ENCODE results near the gene A3GALT2. TPM values are rescaled to one million over a fixed set of nuclear protein-coding genes. Genes with fewer than 3 reads are reported as not detected.

The A3GALT2 gene
- total and polyA plus RNA-seq, 7 experiments from 2014 or later = not detected

DNA sequence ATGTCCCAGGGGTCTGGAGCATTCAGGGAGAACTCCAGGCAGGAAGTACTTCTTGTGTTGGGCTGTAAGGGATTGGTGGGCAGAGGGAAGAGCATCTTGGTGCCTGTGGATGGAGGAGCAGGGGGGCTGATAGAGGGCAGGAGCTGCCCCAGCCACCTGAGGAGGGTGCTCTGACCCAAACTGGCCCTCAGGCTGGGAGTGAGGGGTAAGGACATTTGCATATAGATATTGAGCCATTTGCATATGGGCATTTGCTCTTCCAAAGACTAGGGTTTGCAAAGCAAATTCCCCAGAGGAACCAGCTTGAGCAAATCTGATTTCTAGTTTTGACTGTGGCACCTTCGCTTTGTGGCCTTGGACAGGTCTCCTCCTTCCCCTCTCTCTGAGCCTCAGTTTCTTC, 46.5 kb downstream of the A3GALT2 start:
- Histone ChIP-seq H3K4me1 (ENCODE audit: control insufficient read depth in 2 of 2, insufficient read depth in 2 of 2, low read length in 2 of 2) (peaks cover 0 to 23% of the 10 kb centered on the region in 2 donors), H3K9me3 (ENCODE audit: control insufficient read depth in 2 of 3, low read length in 3 of 3) (no peaks in the 10 kb centered on the region), H3K27me3 (ENCODE audit: control insufficient read depth in 2 of 2, insufficient read depth in 2 of 2, low read length in 2 of 2) (no peaks in the 10 kb centered on the region), H3K4me3 (ENCODE audit: low read length) (no peak overlapping the region), H3K36me3 (ENCODE audit: control insufficient read depth in 2 of 3, insufficient read depth in 3 of 3, low read length in 3 of 3) (peaks cover 0 to 35% (median 0%) of the 10 kb centered on the region in 3 experiments), H3K27ac (ENCODE audit: low read depth, low read length) (no peak overlapping the region)
- no peak overlapping the region for H3K4me3 Mint-ChIP-seq
- H3K27me3 Mint-ChIP-seq = no peaks in the 10 kb centered on the region
- ATAC-seq (no peak), DNase-seq (no peak)
- H3K36me3 Mint-ChIP-seq = peaks cover 0 to 18% (median 4%) of the 10 kb centered on the region in 5 donors
- peaks cover 21 to 50% (median 33%) of the 10 kb centered on the region in 7 donors for H3K4me1 Mint-ChIP-seq
- ChIA-PET CTCF (interaction anchor here (0.5 kb wide), 1 partner anchor 579 kb away, joined by 4 read pairs; no protein-coding TSS in a partner anchor), POLR2A (no interaction called here)
- peak overlapping the region in 2 of 9 donors; percentile 57 to 67 for H3K27ac Mint-ChIP-seq
- intact Hi-C loops (cut with micrococcal nuclease) = no loop called here
- no peaks in the 10 kb centered on the region for H3K9me3 Mint-ChIP-seq

DNA sequence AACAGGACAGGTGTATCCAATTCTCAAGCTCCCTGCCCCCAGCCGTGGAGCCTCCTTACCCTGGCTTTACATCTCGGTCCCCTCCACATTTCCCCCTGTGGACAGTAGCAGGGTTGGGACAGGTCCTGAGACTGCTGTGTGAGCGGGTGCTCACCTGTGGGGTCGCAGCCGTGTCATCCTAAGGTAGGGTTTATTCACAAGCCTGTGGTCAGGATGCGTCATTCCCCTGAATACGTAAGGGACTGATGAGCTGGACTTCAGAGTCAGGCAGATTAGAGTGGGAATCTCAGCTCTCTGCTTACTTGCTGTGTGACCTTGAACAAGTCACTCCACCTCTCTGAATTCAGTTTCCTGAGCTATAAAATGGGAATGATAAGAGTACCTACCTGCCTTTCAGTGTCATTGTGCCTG, 46.9 kb downstream of the A3GALT2 start:
- H3K36me3 Mint-ChIP-seq = peaks cover 0 to 17% (median 4%) of the 10 kb centered on the region in 5 donors
- H3K27ac Mint-ChIP-seq = peak overlapping the region in 5 of 9 donors; percentile 32 to 68 (median 45)
- CTCF ChIA-PET = interaction anchor here (0.5 kb wide), 1 partner anchor 578 kb away, joined by 4 read pairs; no protein-coding TSS in a partner anchor
- H3K4me1 Mint-ChIP-seq = peaks cover 21 to 50% (median 33%) of the 10 kb centered on the region in 7 donors
- ATAC-seq (no peak), DNase-seq (no peak)
- Histone ChIP-seq H3K27me3 (ENCODE audit: control insufficient read depth in 2 of 2, insufficient read depth in 2 of 2, low read length in 2 of 2) (no peaks in the 10 kb centered on the region), H3K4me1 (ENCODE audit: control insufficient read depth in 2 of 2, insufficient read depth in 2 of 2, low read length in 2 of 2) (peaks cover 0 to 23% of the 10 kb centered on the region in 2 donors), H3K36me3 (ENCODE audit: control insufficient read depth in 2 of 3, insufficient read depth in 3 of 3, low read length in 3 of 3) (peaks cover 0 to 35% (median 0%) of the 10 kb centered on the region in 3 experiments), H3K9me3 (ENCODE audit: control insufficient read depth in 2 of 3, low read length in 3 of 3) (no peaks in the 10 kb centered on the region), H3K4me3 (ENCODE audit: low read length) (no peak overlapping the region), H3K27ac (ENCODE audit: low read depth, low read length) (no peak overlapping the region)
- no peak overlapping the region for H3K4me3 Mint-ChIP-seq
- no peaks in the 10 kb centered on the region for H3K9me3 Mint-ChIP-seq
- H3K27me3 Mint-ChIP-seq = no peaks in the 10 kb centered on the region
- intact Hi-C loops (cut with micrococcal nuclease) = no loop called here
- POLR2A ChIA-PET = no interaction called here

DNA sequence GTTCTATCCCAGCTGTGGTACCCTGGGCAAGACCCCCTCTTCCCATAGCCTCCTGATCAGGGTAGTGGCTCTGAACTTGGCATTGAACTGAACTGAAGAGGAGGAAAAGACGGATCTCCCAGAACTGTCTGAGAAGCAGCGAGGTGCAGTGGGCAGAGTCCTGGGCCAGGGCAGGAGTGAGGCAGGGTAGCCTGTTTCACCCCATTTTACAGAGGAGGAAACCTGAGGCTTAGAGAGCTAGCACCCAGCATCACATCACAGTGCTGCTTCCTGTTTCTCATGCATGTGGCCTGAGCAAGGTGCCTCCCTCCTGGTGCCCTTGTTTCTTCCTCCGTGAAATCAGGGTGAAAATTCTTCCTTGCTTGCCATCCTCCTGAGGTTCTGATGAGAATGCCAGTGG, 47.5 kb downstream of the A3GALT2 start:
- no peak overlapping the region for H3K4me3 ChIP-seq (ENCODE audit: low read length)
- peak overlapping the region in 6 of 9 donors; percentile 32 to 68 (median 54) for H3K27ac Mint-ChIP-seq
- H3K36me3 Mint-ChIP-seq = peaks cover 0 to 14% (median 4%) of the 10 kb centered on the region in 5 donors
- POLR2A ChIA-PET = no interaction called here
- no peaks in the 10 kb centered on the region for H3K9me3 ChIP-seq (ENCODE audit: control insufficient read depth in 2 of 3, low read length in 3 of 3)
- no peak overlapping the region for H3K27ac ChIP-seq (ENCODE audit: low read depth, low read length)
- peak; percentile 76 for ATAC-seq
- H3K4me1 ChIP-seq (ENCODE audit: control insufficient read depth in 2 of 2, insufficient read depth in 2 of 2, low read length in 2 of 2) = peaks cover 0 to 23% of the 10 kb centered on the region in 2 donors
- CTCF ChIA-PET = no interaction called here
- H3K4me3 Mint-ChIP-seq = no peak overlapping the region
- no peaks in the 10 kb centered on the region for H3K27me3 ChIP-seq (ENCODE audit: control insufficient read depth in 2 of 2, insufficient read depth in 2 of 2, low read length in 2 of 2)
- H3K27me3 Mint-ChIP-seq = no peaks in the 10 kb centered on the region
- no peaks in the 10 kb centered on the region for H3K9me3 Mint-ChIP-seq
- intact Hi-C loops (cut with micrococcal nuclease) = no loop called here
- peaks cover 0 to 31% (median 0%) of the 10 kb centered on the region in 3 experiments for H3K36me3 ChIP-seq (ENCODE audit: control insufficient read depth in 2 of 3, insufficient read depth in 3 of 3, low read length in 3 of 3)
- H3K4me1 Mint-ChIP-seq = peaks cover 21 to 52% (median 35%) of the 10 kb centered on the region in 7 donors
- DNase-seq = no peak

DNA sequence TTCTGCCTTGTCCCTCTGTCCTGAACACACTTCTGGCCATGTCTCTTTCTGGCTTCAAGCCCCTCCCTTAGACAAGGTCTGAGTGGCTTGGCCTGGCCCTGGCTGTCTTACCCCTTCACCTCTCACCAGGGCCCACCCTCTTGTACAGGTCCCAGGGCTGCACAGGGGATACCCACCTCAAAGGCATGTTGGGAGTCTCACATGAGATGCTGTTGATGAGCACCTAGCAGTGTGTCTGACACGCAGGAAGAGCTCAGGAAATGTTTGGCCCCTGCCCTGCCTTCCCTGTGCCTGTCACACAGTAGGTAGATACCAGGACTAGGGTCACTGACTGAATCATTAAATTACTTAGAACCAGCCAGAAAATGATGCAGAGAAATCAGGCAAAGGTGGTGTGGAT, 48.0 kb downstream of the A3GALT2 start:
- Histone ChIP-seq H3K27me3 (ENCODE audit: control insufficient read depth in 2 of 2, insufficient read depth in 2 of 2, low read length in 2 of 2) (no peaks in the 10 kb centered on the region), H3K4me3 (ENCODE audit: low read length) (no peak overlapping the region), H3K4me1 (ENCODE audit: control insufficient read depth in 2 of 2, insufficient read depth in 2 of 2, low read length in 2 of 2) (peaks cover 0 to 23% of the 10 kb centered on the region in 2 donors), H3K27ac (ENCODE audit: low read depth, low read length) (no peak overlapping the region), H3K36me3 (ENCODE audit: control insufficient read depth in 2 of 3, insufficient read depth in 3 of 3, low read length in 3 of 3) (peaks cover 0 to 31% (median 0%) of the 10 kb centered on the region in 3 experiments), H3K9me3 (ENCODE audit: control insufficient read depth in 2 of 3, low read length in 3 of 3) (no peaks in the 10 kb centered on the region)
- POLR2A ChIA-PET = no interaction called here
- Mint-ChIP-seq H3K9me3 (no peaks in the 10 kb centered on the region), H3K4me3 (no peak overlapping the region), H3K27ac (peak overlapping the region in 7 of 9 donors; percentile 29 to 87 (median 66)), H3K36me3 (peaks cover 0 to 13% (median 4%) of the 10 kb centered on the region in 5 donors), H3K4me1 (peaks cover 21 to 57% (median 37%) of the 10 kb centered on the region in 7 donors), H3K27me3 (no peaks in the 10 kb centered on the region)
- no peak for DNase-seq
- CTCF ChIA-PET = no interaction called here
- no peak for ATAC-seq
- intact Hi-C loops (cut with micrococcal nuclease) = no loop called here

DNA sequence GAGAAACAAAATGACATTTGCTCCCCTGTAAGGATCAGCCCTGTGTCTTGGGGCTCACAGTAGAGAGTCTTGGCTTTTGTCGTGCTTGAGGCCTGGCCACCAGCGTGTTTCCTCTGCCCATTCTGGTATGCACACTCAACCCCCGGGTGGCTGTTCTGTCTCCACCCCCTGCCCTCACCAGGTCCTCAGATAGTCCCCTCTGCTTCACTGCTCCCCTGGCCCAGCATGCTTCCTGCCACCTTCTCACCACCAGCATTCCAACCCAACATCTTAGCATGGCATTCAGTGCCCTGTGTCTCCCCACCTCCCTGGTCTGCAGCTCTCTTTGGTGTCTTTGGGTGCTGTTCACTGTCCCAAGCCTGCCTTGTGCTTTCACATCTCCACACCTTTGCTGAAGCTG, 48.4 kb downstream of the A3GALT2 start:
- H3K4me3 ChIP-seq (ENCODE audit: low read length) = no peak overlapping the region
- intact Hi-C loops (cut with micrococcal nuclease) = no loop called here
- no peaks in the 10 kb centered on the region for H3K27me3 ChIP-seq (ENCODE audit: control insufficient read depth in 2 of 2, insufficient read depth in 2 of 2, low read length in 2 of 2)
- Mint-ChIP-seq H3K9me3 (no peaks in the 10 kb centered on the region), H3K4me3 (no peak overlapping the region), H3K4me1 (peaks cover 21 to 61% (median 39%) of the 10 kb centered on the region in 7 donors), H3K27ac (peak overlapping the region in 8 of 9 donors; percentile 15 to 87 (median 64)), H3K27me3 (no peaks in the 10 kb centered on the region), H3K36me3 (peaks cover 0 to 15% (median 4%) of the 10 kb centered on the region in 5 donors)
- H3K4me1 ChIP-seq (ENCODE audit: control insufficient read depth in 2 of 2, insufficient read depth in 2 of 2, low read length in 2 of 2) = peaks cover 0 to 23% of the 10 kb centered on the region in 2 donors
- DNase-seq (no peak), ATAC-seq (no peak)
- H3K27ac ChIP-seq (ENCODE audit: low read depth, low read length) = no peak overlapping the region
- H3K9me3 ChIP-seq (ENCODE audit: control insufficient read depth in 2 of 3, low read length in 3 of 3) = no peaks in the 10 kb centered on the region
- H3K36me3 ChIP-seq (ENCODE audit: control insufficient read depth in 2 of 3, insufficient read depth in 3 of 3, low read length in 3 of 3) = peaks cover 0 to 26% (median 0%) of the 10 kb centered on the region in 3 experiments
- ChIA-PET POLR2A (no interaction called here), CTCF (interaction anchor here (1.0 kb wide), 1 partner anchor 26 kb away, joined by 3 read pairs; no protein-coding TSS in a partner anchor)

DNA sequence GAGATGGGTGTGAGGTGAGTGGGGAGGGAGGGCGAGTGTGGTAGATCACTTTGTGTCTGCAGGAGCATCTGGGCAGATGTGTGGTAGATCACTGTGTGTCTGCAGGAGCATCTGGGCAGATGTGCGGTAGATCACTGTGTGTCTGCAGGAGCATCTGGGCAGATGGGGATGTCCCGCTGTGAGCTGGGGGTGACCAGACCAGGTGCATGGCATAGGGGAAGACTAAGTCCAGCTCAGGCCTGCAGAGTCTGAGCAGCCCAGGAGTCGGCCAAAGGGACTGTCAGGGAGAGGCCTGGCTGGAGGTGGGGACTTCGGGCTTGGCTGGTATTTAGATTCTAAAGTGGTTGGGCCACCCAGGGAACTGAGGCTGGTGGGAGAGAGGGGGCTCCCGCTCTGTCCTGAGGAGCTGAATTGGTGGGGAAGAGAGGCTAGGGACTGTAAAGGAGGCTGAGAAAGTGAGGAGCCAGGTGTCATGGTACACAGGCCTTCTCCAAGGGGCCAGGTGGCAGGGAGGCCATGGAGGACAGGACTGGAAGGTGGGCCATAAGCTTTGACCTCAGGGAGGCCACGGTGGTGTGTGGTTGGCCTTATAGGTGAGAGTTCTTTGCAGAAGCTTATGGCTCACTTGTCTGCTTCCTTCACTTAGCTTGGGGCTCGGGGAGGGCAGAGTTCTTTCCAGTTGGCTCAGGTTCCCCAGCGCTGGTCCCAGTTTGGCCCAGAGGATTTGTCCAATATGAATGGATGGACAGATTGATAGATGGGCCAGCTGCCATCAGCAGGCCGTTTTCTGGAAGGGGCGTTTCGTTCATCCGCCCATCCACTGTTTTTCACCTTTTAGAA, 49.0 kb downstream of the A3GALT2 start:
- Mint-ChIP-seq H3K27me3 (no peaks in the 10 kb centered on the region), H3K9me3 (no peaks in the 10 kb centered on the region), H3K27ac (peak overlapping the region in 2 of 9 donors; percentile 16 to 61), H3K36me3 (peaks cover 0 to 15% (median 5%) of the 10 kb centered on the region in 5 donors), H3K4me1 (peaks cover 21 to 66% (median 42%) of the 10 kb centered on the region in 7 donors), H3K4me3 (no peak overlapping the region)
- ChIA-PET POLR2A (no interaction called here), CTCF (interaction anchor here (1.0 kb wide), 1 partner anchor 26 kb away, joined by 3 read pairs; no protein-coding TSS in a partner anchor)
- ATAC-seq (no peak), DNase-seq (no peak)
- Histone ChIP-seq H3K4me1 (ENCODE audit: control insufficient read depth in 2 of 2, insufficient read depth in 2 of 2, low read length in 2 of 2) (peaks cover 0 to 23% of the 10 kb centered on the region in 2 donors), H3K9me3 (ENCODE audit: control insufficient read depth in 2 of 3, low read length in 3 of 3) (no peaks in the 10 kb centered on the region), H3K27ac (ENCODE audit: low read depth, low read length) (no peak overlapping the region), H3K27me3 (ENCODE audit: control insufficient read depth in 2 of 2, insufficient read depth in 2 of 2, low read length in 2 of 2) (no peaks in the 10 kb centered on the region), H3K4me3 (ENCODE audit: low read length) (no peak overlapping the region), H3K36me3 (ENCODE audit: control insufficient read depth in 2 of 3, insufficient read depth in 3 of 3, low read length in 3 of 3) (peaks cover 0 to 20% (median 0%) of the 10 kb centered on the region in 3 experiments)
- intact Hi-C loops (cut with micrococcal nuclease) = no loop called here
